NCI-H748 treated with DMSO at 0.1 percent for 48 hours (cell line): ENCODE results near the gene HDGFL3.

ENCODE experiments used
- DNase-seq: peaks from one replicate; lab custom pipeline; 2025; lab: John Stamatoyannopoulos, UW

Gene HDGFL3

GRCh38 chr15:83127547-83128150 lies 80.0 kb downstream of the HDGFL3 start:
- no peak for DNase-seq

DNA sequence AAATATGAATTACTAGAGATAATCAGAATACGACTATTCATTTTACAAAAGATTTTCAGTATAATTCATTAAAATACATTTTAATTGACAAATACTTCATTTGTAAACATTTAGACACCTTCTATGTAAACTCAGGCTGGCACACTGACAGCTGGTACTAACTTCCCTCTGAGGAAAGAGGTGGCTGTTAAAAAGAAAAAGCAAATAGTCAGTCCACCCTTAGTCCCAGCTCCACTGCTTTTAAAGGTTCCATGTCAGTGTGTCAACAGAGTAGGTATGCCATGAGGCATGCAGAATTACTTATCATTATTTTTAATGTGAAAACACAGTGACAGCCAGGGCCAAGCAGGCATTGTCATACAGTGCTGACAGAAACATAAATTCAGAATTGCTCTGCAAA lies 84.1 kb downstream of the HDGFL3 start:
- DNase-seq: no peak

GRCh38 chr15:83119968-83120581 lies 87.5 kb downstream of the HDGFL3 start:
- DNase-seq: no peak

DNA sequence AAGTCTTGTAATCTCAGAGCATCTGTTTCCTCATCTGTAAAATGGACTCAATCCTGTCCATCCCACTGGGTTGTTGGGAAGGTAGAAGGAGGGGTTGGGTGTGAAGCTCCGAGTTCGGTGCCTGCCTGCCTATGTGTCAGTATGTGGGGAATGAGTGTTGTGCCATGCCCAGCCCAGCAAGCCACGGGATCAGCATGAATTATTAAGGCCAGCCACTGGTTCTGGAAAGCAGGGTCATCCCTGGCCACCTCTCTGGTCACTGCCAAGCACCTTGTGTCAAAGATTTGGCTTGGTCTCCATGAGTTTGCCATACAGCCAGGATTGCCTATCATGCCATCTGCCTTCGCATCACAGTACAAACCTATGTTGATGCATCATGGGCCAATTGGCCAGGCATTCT lies 88.7 kb downstream of the HDGFL3 start:
- no peak for DNase-seq

DNA sequence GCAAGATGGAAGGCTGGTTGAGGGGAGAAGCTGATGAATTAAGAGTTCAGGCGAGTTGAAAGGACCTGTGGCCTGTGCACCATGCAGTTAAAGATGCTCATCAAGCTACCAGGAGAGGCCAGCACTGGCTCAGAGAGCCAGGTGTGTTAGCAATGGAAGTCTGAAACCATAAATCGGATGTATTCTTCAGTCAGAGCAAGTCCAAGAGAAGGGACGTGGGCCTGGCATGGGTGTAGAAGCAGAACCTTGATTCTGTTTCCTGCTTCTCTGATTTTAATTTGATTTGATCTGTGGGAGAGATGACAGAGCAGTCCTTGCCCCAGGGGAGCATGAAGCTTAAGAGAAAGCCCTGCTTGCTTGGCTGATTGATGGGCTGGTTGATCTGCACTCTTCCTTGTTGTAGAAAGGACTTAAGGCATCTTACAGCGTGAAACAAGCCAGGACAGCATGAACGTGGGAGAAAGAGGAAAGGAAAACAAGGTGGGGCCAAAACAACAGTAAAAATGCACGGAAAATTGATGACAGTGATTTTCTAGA lies 89.3 kb downstream of the HDGFL3 start:
- DNase-seq: no peak

DNA sequence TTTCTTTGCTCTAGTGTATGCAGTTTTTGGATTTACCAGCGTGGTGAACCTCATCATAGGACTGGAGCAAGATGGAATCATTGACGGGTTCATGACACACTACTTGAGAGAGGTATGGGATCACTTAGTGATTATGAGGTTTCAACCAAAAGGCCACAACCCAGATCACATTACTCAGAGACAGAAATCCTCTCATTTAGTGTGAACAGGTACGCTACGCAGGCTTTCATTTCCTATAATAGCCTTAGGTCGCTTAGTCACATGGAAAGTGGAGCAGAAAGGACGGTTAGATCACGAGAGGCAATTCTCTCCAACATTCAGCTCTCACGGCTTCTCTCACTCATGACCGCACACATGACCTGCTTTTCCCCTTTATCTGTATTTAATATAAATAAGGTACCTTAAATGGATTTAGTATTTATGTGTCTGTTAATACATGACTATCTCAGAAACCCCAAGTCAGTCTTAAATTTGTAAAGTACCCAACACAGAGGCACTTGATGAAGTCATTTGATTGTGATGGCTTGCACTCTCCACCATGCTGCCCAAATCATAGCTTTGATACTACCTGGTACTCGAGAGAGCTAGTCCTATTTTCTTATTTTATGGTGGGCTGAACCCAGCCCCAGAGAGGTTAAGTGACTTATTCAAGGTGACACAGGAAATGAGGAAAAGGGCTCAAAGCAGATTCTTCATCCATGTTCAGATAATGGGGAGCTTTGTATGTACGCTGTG lies 91.6 kb downstream of the HDGFL3 start:
- no peak for DNase-seq

GRCh38 chr15:83115410-83115809 lies 92.2 kb downstream of the HDGFL3 start:
- DNase-seq: no peak

DNA sequence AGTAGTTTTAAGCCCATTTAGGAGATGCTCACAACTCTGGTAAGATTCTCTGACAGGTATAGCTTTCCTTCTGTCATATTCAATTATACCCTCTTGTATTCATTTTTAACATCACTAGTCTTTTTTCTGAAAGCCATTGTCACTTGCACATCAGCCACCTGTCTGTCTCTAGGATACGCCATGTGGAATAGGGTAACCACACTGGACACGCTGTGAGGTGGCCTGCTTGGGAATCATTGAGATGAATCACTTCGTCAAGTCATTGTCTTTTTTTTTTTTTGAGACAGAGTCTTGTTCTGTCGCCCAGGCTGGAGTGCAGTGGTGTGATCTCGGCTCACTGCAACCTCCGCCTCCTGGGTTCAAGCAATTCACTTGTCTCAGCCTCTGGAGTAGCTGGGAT lies 92.8 kb downstream of the HDGFL3 start:
- DNase-seq: no peak

- no peak for DNase-seq
Observed at GRCh38 chr15:83113881-83114674, 93.5 kb downstream of the HDGFL3 start.

DNA sequence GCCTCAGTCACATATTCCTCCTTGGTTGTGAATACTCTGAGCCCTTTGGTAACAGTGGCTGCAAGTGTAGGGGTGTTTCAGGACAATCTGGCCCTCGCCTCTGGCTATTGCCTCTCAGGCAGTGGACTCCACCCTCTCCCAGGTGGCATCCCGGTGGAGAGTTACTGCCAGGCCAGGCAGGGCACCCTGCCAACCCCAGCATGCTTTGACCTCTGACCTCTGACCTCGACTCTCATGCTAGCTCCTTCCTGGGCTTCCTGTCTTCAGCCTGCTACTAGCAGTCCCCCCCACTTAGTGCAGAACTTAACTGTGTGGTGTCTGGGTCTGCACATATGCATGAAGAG lies 94.7 kb downstream of the HDGFL3 start:
- no peak for DNase-seq

DNA sequence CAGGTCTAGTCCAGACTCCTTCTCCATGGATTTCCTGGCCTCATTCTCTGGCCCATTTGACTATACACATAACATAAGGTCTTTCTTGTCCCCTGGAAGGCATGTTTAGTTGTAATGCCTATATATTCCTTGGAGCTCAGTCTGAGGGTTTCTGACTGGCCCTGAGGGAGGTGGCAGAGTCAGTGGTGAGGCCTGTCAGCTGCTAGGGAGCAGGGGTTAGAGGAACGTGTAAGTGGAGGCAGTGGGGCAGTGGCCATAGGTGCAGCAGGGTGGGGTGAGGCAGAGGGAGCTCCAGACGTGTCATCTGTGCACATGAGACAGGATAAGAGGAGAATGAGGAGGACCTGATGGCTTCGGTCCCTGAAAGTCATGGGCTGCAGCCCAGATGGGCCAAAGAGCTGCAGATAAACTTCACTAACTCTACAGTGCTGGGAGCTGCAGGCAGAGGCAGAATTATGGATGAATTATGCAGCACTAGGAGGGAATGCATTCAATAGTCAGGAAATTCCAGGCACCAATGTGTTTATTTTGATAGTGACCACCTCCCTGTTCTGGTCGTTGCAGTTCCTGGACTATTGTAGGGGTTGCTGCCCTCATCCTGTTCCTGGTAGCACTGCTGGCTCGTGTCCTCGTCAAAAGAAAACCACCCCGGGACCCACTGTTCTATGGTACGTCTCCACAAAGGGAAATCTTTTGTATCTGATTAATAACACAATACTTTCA lies 95.2 kb downstream of the HDGFL3 start:
- no peak for DNase-seq

- DNase-seq: no peak
Observed at GRCh38 chr15:83111149-83111548, 96.5 kb downstream of the HDGFL3 start.

- no peak for DNase-seq
Observed at GRCh38 chr15:83110381-83110780, 97.2 kb downstream of the HDGFL3 start.

GRCh38 chr15:83109532-83109931 lies 98.1 kb downstream of the HDGFL3 start:
- DNase-seq: no peak

DNA sequence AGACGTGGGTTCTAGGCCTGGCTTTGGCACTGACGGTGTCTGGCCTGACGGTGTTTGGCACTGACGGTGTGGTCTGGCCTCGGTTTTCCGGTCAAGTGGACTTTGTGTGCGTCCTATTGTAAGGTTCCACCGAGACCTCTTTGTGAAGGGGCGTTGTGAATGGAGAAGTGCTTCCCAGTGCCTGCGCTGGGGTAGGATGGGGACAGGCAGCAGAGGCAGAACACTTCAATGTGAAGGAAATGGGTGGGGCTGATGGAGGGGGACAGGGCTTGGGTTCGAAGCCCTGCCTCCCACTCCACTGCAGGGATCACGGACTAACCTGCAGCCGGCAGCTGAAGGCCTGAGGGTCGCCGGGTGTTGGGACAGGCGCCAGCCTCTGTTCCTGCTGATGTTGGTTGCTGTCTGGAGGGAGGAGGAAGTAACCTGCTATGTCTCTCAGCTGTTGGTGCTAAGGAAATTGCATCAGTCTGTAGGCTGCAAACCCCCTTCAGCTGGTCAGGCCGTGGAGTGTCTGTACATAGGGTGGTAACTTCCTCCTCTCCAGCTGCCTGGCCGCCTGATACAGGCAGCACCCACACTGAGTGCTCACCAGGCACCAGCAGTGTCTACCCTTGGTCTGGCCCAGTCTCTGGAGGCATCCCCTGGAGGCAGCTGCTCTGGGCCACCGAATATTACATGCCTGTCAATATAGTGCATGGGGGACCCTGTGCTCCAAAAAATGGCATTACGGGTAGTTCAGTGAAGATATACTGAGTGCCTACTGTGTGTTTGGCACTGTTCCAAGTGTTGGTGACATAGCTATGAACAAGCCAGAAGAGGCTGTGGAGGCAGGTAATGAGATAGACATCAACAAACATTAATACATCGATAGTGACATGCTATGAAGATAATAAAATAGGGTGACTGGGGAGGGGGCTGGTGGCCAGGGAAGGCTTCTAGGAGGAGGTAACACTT lies 99.1 kb downstream of the HDGFL3 start:
- no peak for DNase-seq

GRCh38 chr15:83107841-83108181 lies 99.8 kb downstream of the HDGFL3 start:
- no peak for DNase-seq

DNA sequence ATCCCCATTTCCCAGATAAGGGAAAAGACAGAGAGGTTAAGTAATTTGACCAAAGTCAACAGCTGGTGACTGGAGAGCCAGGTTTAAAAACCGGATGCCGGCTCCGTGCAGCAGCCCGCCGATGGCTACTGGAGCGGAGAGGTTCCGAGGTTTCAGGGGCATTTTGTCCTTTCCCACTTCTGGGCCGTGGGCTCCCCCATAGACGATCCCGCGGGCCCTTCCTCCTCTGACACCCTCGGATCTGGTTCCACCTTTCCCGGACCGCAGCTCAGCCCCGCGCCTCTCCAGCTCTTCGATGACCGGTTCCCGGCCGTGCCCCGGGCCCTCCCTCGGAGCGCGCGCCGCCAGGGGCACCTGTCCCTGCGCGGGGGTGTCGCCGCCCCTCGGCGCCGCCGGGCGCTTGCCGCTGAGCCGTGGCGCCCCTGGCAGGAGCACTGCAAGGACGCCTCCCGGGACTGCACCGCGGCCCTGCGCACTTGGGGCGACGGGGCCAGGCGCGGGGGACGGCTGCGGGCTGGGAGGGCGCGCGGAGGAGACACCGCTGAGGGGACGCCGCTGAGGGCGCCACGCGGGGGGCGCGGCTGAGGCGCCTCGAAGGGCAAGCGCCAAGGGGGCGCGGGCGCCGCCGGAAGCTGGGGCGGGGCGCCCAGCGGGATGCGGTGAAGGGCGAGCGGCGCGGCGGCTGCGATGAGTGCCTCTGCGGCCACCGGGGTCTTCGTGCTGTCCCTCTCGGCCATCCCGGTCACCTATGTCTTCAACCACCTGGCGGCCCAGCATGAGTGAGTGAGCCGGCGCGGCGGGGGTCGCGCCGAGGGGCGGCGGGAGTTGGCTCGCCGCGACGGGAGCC lies 100.4 kb downstream of the HDGFL3 start, which contains the start of gene TM6SF1:
TSS of gene TM6SF1 (plus strand) at position 652 of the 847 bp plus-strand sequence. CDS start at position 688, 36 bp downstream.
- no peak for DNase-seq

DNA sequence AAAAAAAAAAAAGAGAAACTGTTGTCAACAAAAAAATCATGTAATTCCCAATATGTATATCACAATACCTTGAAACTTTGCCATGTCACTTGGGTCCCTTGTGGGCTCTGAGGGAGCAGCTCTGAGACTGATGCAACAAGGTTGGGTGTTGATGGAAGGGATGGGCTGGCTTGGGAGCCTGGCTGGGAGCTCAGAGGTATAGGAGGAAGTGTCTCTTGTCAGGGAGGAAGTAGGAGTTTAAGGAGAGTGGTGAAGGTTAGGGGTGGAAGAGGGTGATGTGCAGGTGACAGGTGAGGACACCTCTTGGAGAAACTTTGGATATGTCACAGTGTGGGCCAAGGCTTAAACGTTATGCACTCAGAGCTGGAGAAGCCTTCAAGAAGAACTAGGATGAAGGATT lies 102.2 kb downstream of the HDGFL3 start:
- no peak for DNase-seq

DNA sequence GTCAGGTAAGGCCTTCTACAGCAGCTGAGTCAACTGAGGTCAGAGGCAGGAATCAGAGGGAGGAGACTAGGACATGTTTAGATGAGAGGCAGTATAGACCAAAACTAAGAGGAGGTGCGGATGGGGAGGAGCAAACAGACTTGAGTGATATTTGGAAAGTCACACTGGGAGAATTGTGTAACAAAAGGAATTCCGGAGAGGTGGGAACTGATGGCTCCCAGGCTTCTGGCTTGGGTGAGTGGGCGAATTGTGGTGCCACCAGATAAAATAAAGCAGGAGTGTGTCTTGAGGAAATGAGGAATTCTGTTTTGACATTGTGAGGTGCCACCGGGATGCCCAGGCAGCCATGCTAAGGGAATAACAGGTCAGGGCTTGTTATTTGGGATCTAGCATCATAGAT lies 103.5 kb downstream of the HDGFL3 start:
- no peak for DNase-seq

DNA sequence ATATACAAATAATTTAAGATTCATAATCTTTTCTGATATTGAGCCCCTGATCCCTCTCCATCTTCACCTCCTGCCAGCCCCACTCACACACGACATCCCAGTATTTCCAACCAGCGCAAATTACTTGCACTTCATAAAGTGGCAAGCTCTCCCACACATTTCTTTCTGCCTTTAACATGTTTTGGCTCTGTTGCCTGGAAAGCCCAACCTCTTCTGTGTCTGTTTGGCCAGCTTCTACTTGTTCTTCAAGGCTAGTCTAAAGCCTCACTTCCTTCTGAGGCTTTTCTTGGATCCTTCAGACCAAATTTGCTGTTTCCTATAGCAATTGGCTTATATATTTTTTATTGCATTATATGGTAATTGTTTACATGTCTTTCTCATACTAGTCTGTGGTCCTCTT lies 105.3 kb downstream of the HDGFL3 start:
- no peak for DNase-seq
